ENCODE measurements around the gene DAND5. TPM values are rescaled to one million over a fixed set of nuclear protein-coding genes. Genes with fewer than 3 reads are reported as not detected.

Gene DAND5
- total and polyA plus RNA-seq, 2 of the 13 experiments (the other 11 are each of a cell fraction or from before 2014, with no cell fraction given): 0.04 TPM; not detected in 1

DNA sequence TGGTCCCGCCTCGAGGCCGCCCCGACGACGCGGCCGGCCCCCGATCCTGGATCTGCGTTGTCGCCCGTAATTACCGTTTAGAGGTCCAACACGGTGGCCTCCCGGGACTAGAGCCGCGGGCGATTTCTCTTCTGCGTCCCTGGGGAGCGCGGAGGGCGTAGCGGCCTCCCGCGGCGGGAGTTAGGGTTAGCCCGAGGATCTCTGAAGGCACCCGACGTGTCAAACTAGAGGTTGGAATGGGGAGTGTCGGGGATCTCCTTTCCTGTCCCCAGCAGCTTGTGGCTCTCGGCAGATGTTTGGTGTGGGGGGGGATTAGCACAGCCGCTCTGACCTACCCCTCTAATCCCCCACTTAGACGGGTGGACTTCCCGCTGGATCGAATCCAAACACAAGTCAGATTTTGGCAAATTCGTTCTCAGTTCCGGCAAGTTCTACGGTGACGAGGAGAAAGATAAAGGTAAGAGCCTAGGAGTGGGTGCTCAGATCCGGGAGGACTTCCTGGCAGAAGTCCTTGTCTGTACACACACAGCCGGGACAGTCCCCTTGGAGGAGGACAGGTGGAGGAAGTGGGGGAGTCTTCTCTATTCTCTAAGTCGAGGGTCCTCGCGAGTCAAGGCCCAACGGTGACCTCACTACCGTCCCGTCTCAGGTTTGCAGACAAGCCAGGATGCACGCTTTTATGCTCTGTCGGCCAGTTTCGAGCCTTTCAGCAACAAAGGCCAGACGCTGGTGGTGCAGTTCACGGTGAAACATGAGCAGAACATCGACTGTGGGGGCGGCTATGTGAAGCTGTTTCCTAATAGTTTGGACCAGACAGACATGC lies 30.4 kb upstream of the DAND5 start (continued):
- TF ChIP-seq, protein P1, sequence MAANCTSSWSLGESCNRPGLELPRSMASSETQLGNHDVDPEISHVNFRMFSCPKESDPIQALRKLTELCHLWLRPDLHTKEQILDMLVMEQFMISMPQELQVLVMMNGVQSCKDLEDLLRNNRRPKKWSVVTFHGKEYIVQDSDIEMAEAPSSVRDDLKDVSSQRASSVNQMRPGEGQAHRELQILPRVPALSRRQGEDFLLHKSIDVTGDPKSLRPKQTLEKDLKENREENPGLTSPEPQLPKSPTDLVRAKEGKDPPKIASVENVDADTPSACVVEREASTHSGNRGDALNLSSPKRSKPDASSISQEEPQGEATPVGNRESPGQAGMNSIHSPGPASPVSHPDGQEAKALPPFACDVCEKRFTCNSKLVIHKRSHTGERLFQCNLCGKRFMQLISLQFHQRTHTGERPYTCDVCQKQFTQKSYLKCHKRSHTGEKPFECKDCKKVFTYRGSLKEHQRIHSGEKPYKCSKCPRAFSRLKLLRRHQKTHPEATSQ (CRISPR knock-in tag; IDR thresholded peaks at IDR 0.05; ENCODE audit: borderline replicate concordance): 0 out of 2 replicates have a peak, but pooled peaks have one; percentile 7
- TF ChIP-seq RBM39 (IDR thresholded peaks at IDR 0.05; ENCODE audit: low read depth, low read length, poor library complexity, severe bottlenecking) (peak; percentile 11), RELA (CRISPR knock-in tag; IDR thresholded peaks at IDR 0.05) (no peak), AGO2 (optimal IDR thresholded peaks at IDR 0.05; ENCODE audit: low read depth, low read length) (peak; percentile 94), SIX1 (CRISPR knock-in tag; IDR thresholded peaks at IDR 0.05; ENCODE audit: borderline replicate concordance) (0 out of 2 replicates have a peak, but pooled peaks have one; percentile 5), ONECUT2 (CRISPR knock-in tag; IDR thresholded peaks at IDR 0.05) (0 out of 2 replicates have a peak, but pooled peaks have one; percentile 32), SALL2 (CRISPR knock-in tag; IDR thresholded peaks at IDR 0.05) (no peak; the same call in 1 of the 2 replicates), ZSCAN12 (CRISPR knock-in tag; IDR thresholded peaks at IDR 0.05) (no peak), ZSCAN20 (CRISPR knock-in tag; IDR thresholded peaks at IDR 0.05; ENCODE audit: borderline replicate concordance) (no peak), ZNF501 (CRISPR knock-in tag; IDR thresholded peaks at IDR 0.05) (peak; percentile 40; the same call in 1 of the 2 replicates), MIER3 (CRISPR knock-in tag; IDR thresholded peaks at IDR 0.05; ENCODE audit: borderline replicate concordance) (no peak)
- TF ChIP-seq, protein P2, sequence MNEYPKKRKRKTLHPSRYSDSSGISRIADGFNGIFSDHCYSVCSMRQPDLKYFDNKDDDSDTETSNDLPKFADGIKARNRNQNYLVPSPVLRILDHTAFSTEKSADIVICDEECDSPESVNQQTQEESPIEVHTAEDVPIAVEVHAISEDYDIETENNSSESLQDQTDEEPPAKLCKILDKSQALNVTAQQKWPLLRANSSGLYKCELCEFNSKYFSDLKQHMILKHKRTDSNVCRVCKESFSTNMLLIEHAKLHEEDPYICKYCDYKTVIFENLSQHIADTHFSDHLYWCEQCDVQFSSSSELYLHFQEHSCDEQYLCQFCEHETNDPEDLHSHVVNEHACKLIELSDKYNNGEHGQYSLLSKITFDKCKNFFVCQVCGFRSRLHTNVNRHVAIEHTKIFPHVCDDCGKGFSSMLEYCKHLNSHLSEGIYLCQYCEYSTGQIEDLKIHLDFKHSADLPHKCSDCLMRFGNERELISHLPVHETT (CRISPR knock-in tag; conservative IDR thresholded peaks at IDR 0.05): no peak
- TF ChIP-seq, protein P3, sequence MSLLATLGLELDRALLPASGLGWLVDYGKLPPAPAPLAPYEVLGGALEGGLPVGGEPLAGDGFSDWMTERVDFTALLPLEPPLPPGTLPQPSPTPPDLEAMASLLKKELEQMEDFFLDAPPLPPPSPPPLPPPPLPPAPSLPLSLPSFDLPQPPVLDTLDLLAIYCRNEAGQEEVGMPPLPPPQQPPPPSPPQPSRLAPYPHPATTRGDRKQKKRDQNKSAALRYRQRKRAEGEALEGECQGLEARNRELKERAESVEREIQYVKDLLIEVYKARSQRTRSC (CRISPR knock-in tag; IDR thresholded peaks at IDR 0.05; ENCODE audit: low read depth): no peak

Data from HepG2 (cell line).